Mucosa of descending colon (tissue), 3 donors: ENCODE data around the gene TSHZ2. TPM values are rescaled to one million over a fixed set of nuclear protein-coding genes. Genes with fewer than 3 reads are reported as not detected.

Experiments used
- ATAC-seq: fragments of 200-7000 bp; cut with Tn5 transposase; one replicate; pipeline ENCODE4 v1.9.1; 2020; ENCODE audit warnings: mild to moderate bottlenecking, moderate library complexity
- DNase-seq, 3 donors: peaks; one replicate each; pipeline ENCODE4 v3.0.0-alpha.2; 2020
- H3K36me3 ChIP-seq: fragments of 200-600 bp; one replicate; pipeline ENCODE4 v1.8.0; 2021; ENCODE audit warnings: low read depth, mild to moderate bottlenecking
- H3K4me1 ChIP-seq: fragments of 200-600 bp; one replicate; pipeline ENCODE4 v1.8.0; 2021; ENCODE audit warnings: low read depth, mild to moderate bottlenecking
- H3K4me3 ChIP-seq: fragments of 200-600 bp; one replicate; pipeline ENCODE4 v1.8.0; 2021; ENCODE audit warnings: mild to moderate bottlenecking
- H3K9me3 ChIP-seq: fragments of 200-600 bp; one replicate; pipeline ENCODE4 v1.8.0; 2021; ENCODE audit warnings: mild to moderate bottlenecking
- CTCF ChIP-seq: fragments of 200-600 bp; IDR thresholded peaks from one replicate; pipeline ENCODE4 v1.8.0; 2022; ENCODE audit warnings: antibody characterized with exemption, mild to moderate bottlenecking
- intact Hi-C, 2 donors: fragments of 100-400 bp; cut with DNase I in 1 of 2; cut with micrococcal nuclease in 1 of 2; formaldehyde crosslinking; loops; one replicate each; pipeline versions ENCODE4 v1.11.0 to v1.11.1; 2022; cut with DNase I, micrococcal nuclease
- total RNA-seq, 3 donors: library from RNA; stranded (reverse); fragmentation: NEBNext Ultra II Directional in 2 of 3; extraction: Animal tissue kit (Norgen Biotek cat#: 25700) in 2 of 3; gene quantifications; one replicate each; pipeline versions ENCODE4 v1.2.1 to v1.2.4, GENCODE V29; 2021 to 2023
- donor health status: DM: no; HTN: no; CAD: no; lungs with moderate emphysema.
- donor health status: DM: no; HTN: no; CAD: no.
- donor health status: DM: no; HTN: yes; CAD: no.

Gene TSHZ2
- total RNA-seq, 3 donors from 2014 or later = 1.9 to 17.8 (median 3.6) TPM

GRCh38 chr20:53423587-53424146, 451.5 kb downstream of the TSHZ2 start:
- Histone ChIP-seq H3K36me3 (no peaks in the 10 kb centered on the region), H3K9me3 (no peaks in the 10 kb centered on the region), H3K4me1 (no peaks in the 10 kb centered on the region), H3K4me3 (no peak overlapping the region)
- DNase-seq (no peak), ATAC-seq (no peak)
- intact Hi-C loops = no loop called here
- TF ChIP-seq CTCF = no peak

GRCh38 chr20:53425481-53425880, 453.3 kb downstream of the TSHZ2 start:
- no peaks in the 10 kb centered on the region for H3K36me3 ChIP-seq

GRCh38 chr20:53425941-53426340, 453.8 kb downstream of the TSHZ2 start:
- intact Hi-C loops = no loop called here
- H3K4me1 ChIP-seq = no peaks in the 10 kb centered on the region
- H3K36me3 ChIP-seq = no peaks in the 10 kb centered on the region
- DNase-seq = no peak
- H3K9me3 ChIP-seq = no peaks in the 10 kb centered on the region
- H3K4me3 ChIP-seq = no peak overlapping the region
- no peak for TF ChIP-seq CTCF
- no peak for ATAC-seq

More at GRCh38 chr20:53425481-53425880, 453.3 kb downstream of the TSHZ2 start:
- ATAC-seq = no peak
- Histone ChIP-seq H3K9me3 (no peaks in the 10 kb centered on the region), H3K4me3 (no peak overlapping the region), H3K4me1 (no peaks in the 10 kb centered on the region)
- no peak for TF ChIP-seq CTCF
- no peak for DNase-seq
- intact Hi-C loops = no loop called here

GRCh38 chr20:53426766-53427312, 454.7 kb downstream of the TSHZ2 start:
- Histone ChIP-seq H3K36me3 (no peaks in the 10 kb centered on the region), H3K9me3 (no peaks in the 10 kb centered on the region), H3K4me3 (no peak overlapping the region), H3K4me1 (no peaks in the 10 kb centered on the region)
- DNase-seq (no peak), ATAC-seq (no peak)
- TF ChIP-seq CTCF = no peak
- intact Hi-C loops = no loop called here

GRCh38 chr20:53427951-53428350, 455.8 kb downstream of the TSHZ2 start:
- no peak overlapping the region for H3K4me3 ChIP-seq
- no peaks in the 10 kb centered on the region for H3K36me3 ChIP-seq
- no peak for TF ChIP-seq CTCF
- no peak for ATAC-seq
- intact Hi-C loops = no loop called here
- no peak for DNase-seq
- no peaks in the 10 kb centered on the region for H3K4me1 ChIP-seq
- H3K9me3 ChIP-seq = no peaks in the 10 kb centered on the region
